Sigmoid colon (tissue), 4 donors: ENCODE results near the gene ZSWIM6.

Experiments used
- EP300 ChIP-seq, 4 donors: sonication (generic); formaldehyde crosslinking; IDR thresholded peaks; one replicate each; pipeline ENCODE4 v1.6.1; 2017; ENCODE audit warnings: antibody characterized with exemption in 4 of 4
- POLR2A ChIP-seq, 2 donors: fragments of 450-650 bp; IDR thresholded peaks; one replicate each; pipeline ENCODE4 v1.6.1; 2016; ENCODE audit warnings: antibody characterized with exemption in 2 of 2, mild to moderate bottlenecking in 2 of 2, moderate library complexity in 2 of 2
- POLR2AphosphoS5 ChIP-seq, 4 donors: sonication (generic); formaldehyde crosslinking; IDR thresholded peaks; one replicate each; pipeline ENCODE4 v1.6.1; 2017; ENCODE audit warnings: antibody characterized with exemption in 4 of 4
- TF ChIP-seq, protein P1 (sequence below), 4 experiments: fragments of 450-650 bp in 3 of 4; fragments of 200-600 bp in 1 of 4; IDR thresholded peaks; one replicate each; pipeline ENCODE4 v1.5.1; 2016 to 2019; ENCODE audit warnings: antibody characterized with exemption in 4 of 4, mild to moderate bottlenecking in 3 of 4, moderate library complexity in 2 of 4

DNA sequence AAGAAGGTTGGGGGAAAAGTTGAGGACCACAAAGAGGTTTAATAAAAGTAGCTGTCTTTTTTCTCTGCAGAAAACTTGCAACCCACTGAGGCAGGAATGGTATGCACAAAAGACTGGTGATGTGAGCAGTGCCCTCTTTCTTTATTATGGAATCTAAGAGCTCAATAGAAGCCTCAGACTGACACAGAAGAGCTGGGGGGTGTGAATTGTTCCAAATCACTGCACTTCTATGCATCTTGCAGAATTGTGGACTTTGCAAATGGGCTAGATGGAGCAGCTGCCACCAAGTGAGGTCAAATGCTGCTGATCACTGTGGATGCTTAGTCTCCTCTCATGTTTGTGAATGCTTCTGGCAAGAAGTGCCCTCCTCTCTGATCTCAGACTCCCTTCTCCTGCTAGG lies 227.1 kb downstream of the ZSWIM6 start:
- TF ChIP-seq, protein P1, sequence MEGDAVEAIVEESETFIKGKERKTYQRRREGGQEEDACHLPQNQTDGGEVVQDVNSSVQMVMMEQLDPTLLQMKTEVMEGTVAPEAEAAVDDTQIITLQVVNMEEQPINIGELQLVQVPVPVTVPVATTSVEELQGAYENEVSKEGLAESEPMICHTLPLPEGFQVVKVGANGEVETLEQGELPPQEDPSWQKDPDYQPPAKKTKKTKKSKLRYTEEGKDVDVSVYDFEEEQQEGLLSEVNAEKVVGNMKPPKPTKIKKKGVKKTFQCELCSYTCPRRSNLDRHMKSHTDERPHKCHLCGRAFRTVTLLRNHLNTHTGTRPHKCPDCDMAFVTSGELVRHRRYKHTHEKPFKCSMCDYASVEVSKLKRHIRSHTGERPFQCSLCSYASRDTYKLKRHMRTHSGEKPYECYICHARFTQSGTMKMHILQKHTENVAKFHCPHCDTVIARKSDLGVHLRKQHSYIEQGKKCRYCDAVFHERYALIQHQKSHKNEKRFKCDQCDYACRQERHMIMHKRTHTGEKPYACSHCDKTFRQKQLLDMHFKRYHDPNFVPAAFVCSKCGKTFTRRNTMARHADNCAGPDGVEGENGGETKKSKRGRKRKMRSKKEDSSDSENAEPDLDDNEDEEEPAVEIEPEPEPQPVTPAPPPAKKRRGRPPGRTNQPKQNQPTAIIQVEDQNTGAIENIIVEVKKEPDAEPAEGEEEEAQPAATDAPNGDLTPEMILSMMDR (IDR thresholded peaks at IDR 0.05) = no peak
- TF ChIP-seq EP300 (IDR thresholded peaks at IDR 0.05) = no peak
- TF ChIP-seq POLR2AphosphoS5 (IDR thresholded peaks at IDR 0.05) = no peak
- TF ChIP-seq POLR2A (IDR thresholded peaks at IDR 0.05) = no peak
